ENCODE data around the gene AKR7A2. TPM values are rescaled to one million over a fixed set of nuclear protein-coding genes. Genes with fewer than 3 reads are reported as not detected.
A peak's percentile ranks its signal among the peaks of the same experiment; 100 is the strongest.

AKR7A2 gene
- total and polyA plus RNA-seq, 10 of the 15 experiments (the other 5 are each of a cell fraction or from before 2014, with no cell fraction given), result 1.3 to 114 (median 48.0) TPM

- TF ChIP-seq, protein P1, sequence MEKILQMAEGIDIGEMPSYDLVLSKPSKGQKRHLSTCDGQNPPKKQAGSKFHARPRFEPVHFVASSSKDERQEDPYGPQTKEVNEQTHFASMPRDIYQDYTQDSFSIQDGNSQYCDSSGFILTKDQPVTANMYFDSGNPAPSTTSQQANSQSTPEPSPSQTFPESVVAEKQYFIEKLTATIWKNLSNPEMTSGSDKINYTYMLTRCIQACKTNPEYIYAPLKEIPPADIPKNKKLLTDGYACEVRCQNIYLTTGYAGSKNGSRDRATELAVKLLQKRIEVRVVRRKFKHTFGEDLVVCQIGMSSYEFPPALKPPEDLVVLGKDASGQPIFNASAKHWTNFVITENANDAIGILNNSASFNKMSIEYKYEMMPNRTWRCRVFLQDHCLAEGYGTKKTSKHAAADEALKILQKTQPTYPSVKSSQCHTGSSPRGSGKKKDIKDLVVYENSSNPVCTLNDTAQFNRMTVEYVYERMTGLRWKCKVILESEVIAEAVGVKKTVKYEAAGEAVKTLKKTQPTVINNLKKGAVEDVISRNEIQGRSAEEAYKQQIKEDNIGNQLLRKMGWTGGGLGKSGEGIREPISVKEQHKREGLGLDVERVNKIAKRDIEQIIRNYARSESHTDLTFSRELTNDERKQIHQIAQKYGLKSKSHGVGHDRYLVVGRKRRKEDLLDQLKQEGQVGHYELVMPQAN (conservative IDR thresholded peaks at IDR 0.05), result no peak
- TF ChIP-seq MTA2 (IDR thresholded peaks at IDR 0.05; ENCODE audit: low read depth) (no peak), CBFB (IDR thresholded peaks at IDR 0.05; ENCODE audit: low read depth) (no peak)
These were observed 34.1 kb upstream of the AKR7A2 start (continued) for GRCh38 chr1:19346026-19346425.

- DNase-seq (ENCODE audit: low read depth, low spot score), result no peak
- no peak for ATAC-seq
- H4K20me1 ChIP-seq (ENCODE audit: control insufficient read depth, insufficient read depth), result no peaks in the 10 kb centered on the region
- intact Hi-C loops (cut with micrococcal nuclease; ENCODE audit: unreplicated experiment) (no loop called here), in situ Hi-C loops (cut with MboI) (no loop called here)
- no peak overlapping the region for H3K4me3 ChIP-seq
- no peak for TF ChIP-seq POLR2AphosphoS5 (IDR thresholded peaks at IDR 0.05; ENCODE audit: low read length)
- TF ChIP-seq KLF5 (IDR thresholded peaks at IDR 0.05; ENCODE audit: partially characterized antibody), result no peak
- no peak for TF ChIP-seq RB1 (IDR thresholded peaks at IDR 0.05; ENCODE audit: borderline replicate concordance)
- TF ChIP-seq POLR2A (IDR thresholded peaks at IDR 0.05; ENCODE audit: low read depth, low read length), result peak; percentile 33
- TF ChIP-seq RBBP5 (conservative IDR thresholded peaks at IDR 0.05), result no peak
- TF ChIP-seq SMAD5 (IDR thresholded peaks at IDR 0.05; ENCODE audit: low read depth), result no peak
- no peak for TF ChIP-seq HDAC2 (IDR thresholded peaks at IDR 0.05)
- TF ChIP-seq DPF2 (IDR thresholded peaks at IDR 0.05), result no peak
- TF ChIP-seq CREM (IDR thresholded peaks at IDR 0.05; ENCODE audit: low read depth), result no peak
- RAD21 ChIA-PET (ENCODE audit: unreplicated experiment), result interaction anchor here (0.6 to 1.2 kb wide), 2 partner anchors 237 to 278 kb away, joined by 3 read pairs; no protein-coding TSS in a partner anchor
- H3K27me3 ChIP-seq (replicated peaks in 1 of 2; ENCODE audit: control insufficient read depth in 2 of 2, insufficient read depth in 2 of 2, low read length in 1 of 2), result no peaks in the 10 kb centered on the region
- WGBS (ENCODE audit: insufficient coverage, insufficient replicate concordance, low lambda C conversion rate, missing lambda C conversion rate), result 67% methylated on average over 8 of the region's 8 CpGs
- no peak for FAIRE-seq
- no peak overlapping the region for H3K4me2 ChIP-seq (ENCODE audit: control insufficient read depth, insufficient read depth)
- H3K9ac ChIP-seq (ENCODE audit: control insufficient read depth, insufficient read depth, low read length), result no peak overlapping the region
- BruUV-seq (replicated peaks), result no TSS peak
- POLR2A ChIA-PET, result no interaction called here
- no peaks in the 10 kb centered on the region for H3K9me3 ChIP-seq (replicated peaks; ENCODE audit: control insufficient read depth, insufficient read depth, low read length)
- CTCF ChIA-PET, result interaction anchor here (3.2 kb wide), 1 partner anchor 305 kb away, joined by 12 read pairs; no protein-coding TSS in a partner anchor
- no peaks in the 10 kb centered on the region for H3K4me1 ChIP-seq (ENCODE audit: control insufficient read depth, insufficient read depth, low read length)
- H3K79me2 ChIP-seq (ENCODE audit: control insufficient read depth, insufficient read depth, low read length), result no peaks in the 10 kb centered on the region
- peaks cover 15 to 35% of the 10 kb centered on the region in 2 experiments for H3K36me3 ChIP-seq (ENCODE audit: control insufficient read depth in 2 of 2, insufficient read depth in 2 of 2, low read length in 1 of 2)
- no peak overlapping the region for H2AFZ ChIP-seq (ENCODE audit: control insufficient read depth, low read depth, low read length)
- SMC1A ChIA-PET (ENCODE audit: uncharacterized antibody, unreplicated experiment), result interaction anchor here (1.1 kb wide), 2 partner anchors 108 to 237 kb away, joined by 3 to 4 read pairs; no protein-coding TSS in a partner anchor
- H3K27ac ChIP-seq (ENCODE audit: control insufficient read depth, insufficient read depth), result no peak overlapping the region
These were observed 33.4 kb upstream of the AKR7A2 start for GRCh38 chr1:19345391-19345790.
